Heart left ventricle (tissue), 16 donors: ENCODE measurements around the gene TACC2. TPM values are rescaled to one million over a fixed set of nuclear protein-coding genes. Genes with fewer than 3 reads are reported as not detected.
A peak's percentile ranks its signal among the peaks of the same experiment; 100 is the strongest.

Experiments
- ATAC-seq, 4 donors: fragments of 200-7000 bp; cut with Tn5 transposase; one replicate each; pipeline ENCODE4 v1.9.1; 2020 to 2022; ENCODE audit warnings: moderate library complexity in 4 of 4, mild to moderate bottlenecking in 3 of 4, moderate number of reproducible peaks in 1 of 4
- DNase-seq, 5 donors: peaks; one replicate each; pipeline ENCODE4 v3.0.0-alpha.2; 2020
- H3K27ac ChIP-seq, 12 donors: fragments of 200-600 bp; sonication (generic) in 4 of 12; one replicate each; pipeline versions ENCODE4 v1.5.0 to v1.8.0; 2016 to 2022; ENCODE audit warnings: mild to moderate bottlenecking in 2 of 12
- H3K27me3 ChIP-seq, 9 donors: fragments of 200-600 bp; sonication (generic) in 2 of 9; one replicate each; pipeline versions ENCODE4 v1.5.1 to v1.8.0; 2016 to 2022; ENCODE audit warnings: mild to moderate bottlenecking in 3 of 9
- H3K36me3 ChIP-seq, 9 donors: fragments of 200-600 bp; sonication (generic) in 2 of 9; one replicate each; pipeline versions ENCODE4 v1.5.0 to v1.8.0; 2018 to 2022; ENCODE audit warnings: mild to moderate bottlenecking in 2 of 9
- H3K4me1 ChIP-seq, 12 donors: fragments of 200-600 bp; sonication (generic) in 4 of 12; one replicate each; pipeline versions ENCODE4 v1.5.0 to v1.8.0; 2016 to 2022; ENCODE audit warnings: mild to moderate bottlenecking in 3 of 12
- H3K4me3 ChIP-seq, 12 donors: fragments of 200-600 bp; sonication (generic) in 4 of 12; one replicate each; pipeline versions ENCODE4 v1.5.0 to v1.8.0; 2017 to 2022; ENCODE audit warnings: mild to moderate bottlenecking in 9 of 12, moderate library complexity in 4 of 12
- H3K9me3 ChIP-seq, 12 donors: fragments of 200-600 bp; sonication (generic) in 4 of 12; one replicate each; pipeline versions ENCODE4 v1.5.0 to v1.8.0; 2016 to 2022; ENCODE audit warnings: mild to moderate bottlenecking in 1 of 12
- POLR2A ChIP-seq, 2 donors: fragments of 450-650 bp; IDR thresholded peaks; one replicate each; pipeline ENCODE4 v1.6.1; 2017; ENCODE audit warnings: antibody characterized with exemption in 2 of 2, mild to moderate bottlenecking in 2 of 2, moderate library complexity in 2 of 2
- whole genome bisulfite sequencing, 4 donors: extraction: QIAGEN DNeasy Blood & Tissue Kit in 2 of 4; methylation state at CpG; one replicate each; pipeline versions ENCODE4 v1.1.5 to v1.1.7; 2013 to 2018; 5-methylcytosine and 5-hydroxymethylcytosine counted together
- intact Hi-C, 10 donors: fragments of 100-400 bp; cut with DNase I; formaldehyde crosslinking; loops; one replicate each; pipeline versions ENCODE4 v1.11.1 to v1.14.2; 2022
- polyA plus RNA-seq, 2 donors: library from polyadenylated mRNA; stranded (reverse); fragments of 200-250 nt; gene quantifications; one replicate each; pipeline ENCODE4 v1.2.3, GENCODE V29; 2013
- total RNA-seq, 9 donors: library from RNA; depleted of rRNA in 2 of 9; stranded (reverse); fragments of >200 nt in 2 of 9; fragmentation: NEBNext Ultra II Directional in 3 of 9; extraction: Animal tissue kit (Norgen Biotek cat#: 25700) in 3 of 9; gene quantifications; one replicate each; pipeline versions ENCODE4 v1.1.0 to v1.2.4, GENCODE V29; 2016 to 2023
- TF ChIP-seq, protein P1 (sequence below), 12 donors: fragments of 200-600 bp; sonication (generic) in 4 of 12; IDR thresholded peaks; one replicate each; pipeline versions ENCODE4 v1.5.0 to v1.8.0; 2018 to 2022; ENCODE audit warnings: antibody characterized with exemption in 12 of 12, mild to moderate bottlenecking in 5 of 12
- donor health status: ischemic (EF 13 %, LVEDD 7.1; RV severe dilation, severe dysfunction).
- donor health status: healthy with polysubstance abuse.
- donor health status: DM: no; HTN: yes; CAD: no.
- donor health status: DM: no; HTN: no; CAD: no.
- donor health status: ischemic (EF 25% LVEDD 6.9; RV normal size, moderate dysfunction).
- donor health status: ischemic (EF 25% LVEDD 5.7; RV mildly dilated, moderate dysfunction).
- donor health status: healthy.
- donor health status: DM: yes; HTN: yes; CAD: no.
- donor health status: ischemic (EF 35%, LVEDD 5.7; RV mildly dilated, moderate dysfunction).
- donor health status: nonischemic (EF 11% LVEDD 7.7; RV severe dilation, severe dysfunction).
- donor health status: DM: yes; HTN: yes; CAD: no.
- donor health status: PGD.
- donor health status: ischemic (EF 29% LVEDD 5.4; RV normal size, mild dysfunction).
- donor health status: nonischemic (EF 23%, LVEDD 6.1; RV moderate dilation, normal function).

Gene TACC2
- total and polyA plus RNA-seq, 11 donors = 96.7 to 456 (median 294) TPM

DNA sequence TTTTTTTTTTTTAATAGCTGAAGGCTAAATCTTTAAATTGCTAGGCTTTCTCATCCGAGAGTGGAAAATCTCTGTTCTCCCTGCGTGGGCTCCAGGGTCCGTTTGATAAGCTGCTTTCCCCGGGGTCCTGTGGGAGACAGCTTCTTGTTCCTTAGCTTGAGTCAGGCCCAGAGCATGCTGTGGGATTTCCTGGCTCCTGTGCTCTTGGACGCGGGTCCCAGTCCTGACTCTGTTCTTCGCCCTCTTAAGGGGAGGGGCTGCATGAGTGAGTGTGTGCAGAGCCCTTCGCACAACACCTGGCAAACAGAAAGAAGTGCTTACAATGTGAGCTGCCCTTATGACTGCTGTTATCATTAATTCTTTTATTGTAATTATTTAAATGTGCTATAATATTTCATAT is 133.5 kb downstream of the TACC2 start:
- Histone ChIP-seq H3K9me3 (no peaks in the 10 kb centered on the region), H3K4me1 (peaks cover 0 to 71% (median 35%) of the 10 kb centered on the region in 12 donors), H3K36me3 (peaks cover 0 to 18% (median 0%) of the 10 kb centered on the region in 9 donors), H3K27ac (peak overlapping the region in 5 of 12 donors; percentile 19 to 43 (median 29)), H3K27me3 (no peaks in the 10 kb centered on the region), H3K4me3 (no peak overlapping the region)
- TF ChIP-seq, protein P1, sequence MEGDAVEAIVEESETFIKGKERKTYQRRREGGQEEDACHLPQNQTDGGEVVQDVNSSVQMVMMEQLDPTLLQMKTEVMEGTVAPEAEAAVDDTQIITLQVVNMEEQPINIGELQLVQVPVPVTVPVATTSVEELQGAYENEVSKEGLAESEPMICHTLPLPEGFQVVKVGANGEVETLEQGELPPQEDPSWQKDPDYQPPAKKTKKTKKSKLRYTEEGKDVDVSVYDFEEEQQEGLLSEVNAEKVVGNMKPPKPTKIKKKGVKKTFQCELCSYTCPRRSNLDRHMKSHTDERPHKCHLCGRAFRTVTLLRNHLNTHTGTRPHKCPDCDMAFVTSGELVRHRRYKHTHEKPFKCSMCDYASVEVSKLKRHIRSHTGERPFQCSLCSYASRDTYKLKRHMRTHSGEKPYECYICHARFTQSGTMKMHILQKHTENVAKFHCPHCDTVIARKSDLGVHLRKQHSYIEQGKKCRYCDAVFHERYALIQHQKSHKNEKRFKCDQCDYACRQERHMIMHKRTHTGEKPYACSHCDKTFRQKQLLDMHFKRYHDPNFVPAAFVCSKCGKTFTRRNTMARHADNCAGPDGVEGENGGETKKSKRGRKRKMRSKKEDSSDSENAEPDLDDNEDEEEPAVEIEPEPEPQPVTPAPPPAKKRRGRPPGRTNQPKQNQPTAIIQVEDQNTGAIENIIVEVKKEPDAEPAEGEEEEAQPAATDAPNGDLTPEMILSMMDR (IDR thresholded peaks at IDR 0.05) = no peak
- TF ChIP-seq POLR2A (IDR thresholded peaks at IDR 0.05) = no peak
- 38 to 48% (median 43%) methylated on average over 8 of the region's 8 CpGs for WGBS, 4 donors
- intact Hi-C loops = no loop called here
- DNase-seq (peak in 1 of 5 donors; percentile 51), ATAC-seq (no peak)

GRCh38 chr10:122123186-122123585 is 134.2 kb downstream of the TACC2 start:
- DNase-seq (no peak), ATAC-seq (no peak)
- Histone ChIP-seq H3K27me3 (no peaks in the 10 kb centered on the region), H3K36me3 (peaks cover 0 to 18% (median 0%) of the 10 kb centered on the region in 9 donors), H3K9me3 (no peaks in the 10 kb centered on the region), H3K4me3 (no peak overlapping the region), H3K27ac (peak overlapping the region in 2 of 12 donors; percentile 22 to 43), H3K4me1 (peaks cover 0 to 71% (median 37%) of the 10 kb centered on the region in 12 donors)
- WGBS, 4 donors = 65 to 79% (median 73%) methylated on average over 8 of the region's 8 CpGs
- TF ChIP-seq, protein P1 (IDR thresholded peaks at IDR 0.05) = no peak
- no peak for TF ChIP-seq POLR2A (IDR thresholded peaks at IDR 0.05)
- intact Hi-C loops = no loop called here

DNA sequence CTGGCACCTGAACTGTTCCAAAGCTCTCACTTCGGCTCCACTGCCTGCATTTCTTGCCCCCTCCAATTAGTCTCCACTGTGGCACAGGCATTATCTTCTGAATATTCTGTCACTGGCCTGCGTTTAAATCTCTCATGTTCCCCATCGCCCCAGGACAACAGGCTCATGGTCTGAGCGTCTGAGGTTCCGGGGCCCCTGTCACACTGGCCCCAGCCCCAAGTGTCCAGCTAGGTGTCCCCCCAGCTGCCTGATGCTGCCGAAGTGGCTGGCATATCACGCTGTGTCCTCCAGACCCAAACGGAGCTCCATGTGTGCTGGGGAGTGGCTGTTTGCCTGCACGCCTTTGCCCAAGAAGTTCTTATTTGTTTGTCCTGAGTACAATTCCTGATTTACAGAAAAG is 135.4 kb downstream of the TACC2 start:
- WGBS, 4 donors = 60 to 67% (median 62%) methylated on average over 9 of the region's 9 CpGs
- intact Hi-C loops = no loop called here
- TF ChIP-seq, protein P1 (IDR thresholded peaks at IDR 0.05) = no peak
- TF ChIP-seq POLR2A (IDR thresholded peaks at IDR 0.05) = no peak
- H3K27ac ChIP-seq = peak overlapping the region in 5 of 12 donors; percentile 15 to 54 (median 33)
- H3K4me3 ChIP-seq = no peak overlapping the region
- no peak for ATAC-seq
- H3K27me3 ChIP-seq = no peaks in the 10 kb centered on the region
- no peak for DNase-seq
- no peaks in the 10 kb centered on the region for H3K9me3 ChIP-seq
- peaks cover 0 to 70% (median 39%) of the 10 kb centered on the region in 12 donors for H3K4me1 ChIP-seq
- peaks cover 0 to 18% (median 0%) of the 10 kb centered on the region in 9 donors for H3K36me3 ChIP-seq

- DNase-seq (no peak), ATAC-seq (no peak)
- intact Hi-C loops = no loop called here
- peak overlapping the region in 4 of 12 donors; percentile 17 to 54 (median 34) for H3K27ac ChIP-seq
- no peaks in the 10 kb centered on the region for H3K27me3 ChIP-seq
- H3K4me3 ChIP-seq = no peak overlapping the region
- H3K9me3 ChIP-seq = no peaks in the 10 kb centered on the region
- H3K4me1 ChIP-seq = peaks cover 0 to 70% (median 42%) of the 10 kb centered on the region in 12 donors
- TF ChIP-seq, protein P1 (IDR thresholded peaks at IDR 0.05) = no peak
- no peak for TF ChIP-seq POLR2A (IDR thresholded peaks at IDR 0.05)
- WGBS, 4 donors = 68 to 76% (median 73%) methylated on average over 7 of the region's 7 CpGs
- H3K36me3 ChIP-seq = peaks cover 0 to 17% (median 0%) of the 10 kb centered on the region in 9 donors
These were observed 135.8 kb downstream of the TACC2 start for GRCh38 chr10:122124808-122125207.
